Neural cell (in vitro differentiated cells): Measurements from ENCODE around the gene FADS1.

ENCODE experiments used
- CTCF ChIP-seq: fragments of 450-650 bp; IDR thresholded peaks from 2 replicates; pipeline ENCODE4 v1.5.1; 2014; ENCODE audit warnings: antibody characterized with exemption, mild to moderate bottlenecking, moderate library complexity; ENCODE audit not compliant: poor library complexity, severe bottlenecking
- EP300 ChIP-seq: fragments of 450-650 bp; conservative IDR thresholded peaks from 2 replicates; pipeline ENCODE4 v1.6.1; 2014; ENCODE audit warnings: antibody characterized with exemption, mild to moderate bottlenecking, moderate library complexity; ENCODE audit not compliant: poor library complexity, severe bottlenecking
- EZH2 ChIP-seq: fragments of 200-600, 300-800 bp; shearing (Covaris generic), sonication (generic); IDR thresholded peaks from 2 replicates; pipeline ENCODE4 v1.6.1; 2014; ENCODE audit warnings: antibody characterized with exemption, low read length, borderline replicate concordance, mild to moderate bottlenecking; ENCODE audit not compliant: insufficient read depth, poor library complexity, severe bottlenecking
- MXI1 ChIP-seq: fragments of 450-650 bp; conservative IDR thresholded peaks from 2 replicates; pipeline ENCODE4 v1.6.1; 2014; ENCODE audit warnings: antibody characterized with exemption, mild to moderate bottlenecking; ENCODE audit not compliant: poor library complexity, severe bottlenecking
- POLR2AphosphoS5 ChIP-seq: IDR thresholded peaks from 2 replicates; pipeline ENCODE4 v1.6.1; 2012
- RAD21 ChIP-seq: fragments of 450-650 bp; conservative IDR thresholded peaks from 2 replicates; pipeline ENCODE4 v1.6.1; 2014; ENCODE audit warnings: antibody characterized with exemption, mild to moderate bottlenecking, moderate library complexity
- TAF1 ChIP-seq: IDR thresholded peaks from 2 replicates; pipeline ENCODE4 v1.6.1; 2012; ENCODE audit warnings: low read depth

DNA sequence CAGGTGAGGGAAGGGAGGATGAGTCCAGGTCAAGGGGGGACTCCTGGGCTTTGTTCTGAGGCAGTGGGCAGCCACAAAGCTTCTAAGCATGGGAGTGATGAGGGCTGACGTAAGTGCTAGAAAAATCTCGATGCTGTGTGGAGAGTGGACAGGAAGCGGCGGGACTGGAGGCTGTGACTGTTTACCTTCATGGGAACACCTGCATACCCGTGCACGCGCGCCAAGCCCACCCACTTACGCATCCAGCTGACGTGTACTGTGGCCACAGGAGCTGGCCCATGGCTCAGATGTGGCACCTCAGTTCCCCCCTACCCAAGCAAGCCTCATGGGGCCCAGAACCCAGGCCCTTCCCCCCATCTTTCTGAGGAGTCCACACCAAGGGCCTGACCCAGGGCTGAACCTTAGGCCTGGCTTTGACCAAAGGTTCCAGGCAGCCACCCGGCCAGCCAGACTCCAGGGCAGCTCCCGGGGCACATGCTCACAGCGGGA lies 50.4 kb downstream of the FADS1 start:
- TF ChIP-seq RAD21 (no peak), CTCF (no peak), POLR2AphosphoS5 (no peak), EZH2 (no peak), TAF1 (no peak), EP300 (no peak), MXI1 (no peak)
